Gastroesophageal sphincter (tissue), 3 donors: ENCODE data around the gene LGR4.

Experiments used
- POLR2A ChIP-seq, 2 donors: fragments of 450-650 bp; IDR thresholded peaks; one replicate each; pipeline ENCODE4 v1.6.1; 2017; ENCODE audit warnings: antibody characterized with exemption in 2 of 2, mild to moderate bottlenecking in 2 of 2, moderate library complexity in 1 of 2
- POLR2AphosphoS5 ChIP-seq: sonication (generic); formaldehyde crosslinking; IDR thresholded peaks from one replicate; pipeline ENCODE4 v1.6.1; 2017; ENCODE audit warnings: antibody characterized with exemption
- TF ChIP-seq, protein P1 (sequence below), 4 experiments: fragments of 200-600 bp in 2 of 4; fragments of 450-650 bp in 2 of 4; sonication (generic) in 1 of 4; IDR thresholded peaks; one replicate each; pipeline ENCODE4 v1.5.1; 2017 to 2019; ENCODE audit warnings: antibody characterized with exemption in 4 of 4, mild to moderate bottlenecking in 2 of 4, moderate library complexity in 2 of 4

- TF ChIP-seq POLR2A (IDR thresholded peaks at IDR 0.05) (no peak), POLR2AphosphoS5 (no peak)
- TF ChIP-seq, protein P1, sequence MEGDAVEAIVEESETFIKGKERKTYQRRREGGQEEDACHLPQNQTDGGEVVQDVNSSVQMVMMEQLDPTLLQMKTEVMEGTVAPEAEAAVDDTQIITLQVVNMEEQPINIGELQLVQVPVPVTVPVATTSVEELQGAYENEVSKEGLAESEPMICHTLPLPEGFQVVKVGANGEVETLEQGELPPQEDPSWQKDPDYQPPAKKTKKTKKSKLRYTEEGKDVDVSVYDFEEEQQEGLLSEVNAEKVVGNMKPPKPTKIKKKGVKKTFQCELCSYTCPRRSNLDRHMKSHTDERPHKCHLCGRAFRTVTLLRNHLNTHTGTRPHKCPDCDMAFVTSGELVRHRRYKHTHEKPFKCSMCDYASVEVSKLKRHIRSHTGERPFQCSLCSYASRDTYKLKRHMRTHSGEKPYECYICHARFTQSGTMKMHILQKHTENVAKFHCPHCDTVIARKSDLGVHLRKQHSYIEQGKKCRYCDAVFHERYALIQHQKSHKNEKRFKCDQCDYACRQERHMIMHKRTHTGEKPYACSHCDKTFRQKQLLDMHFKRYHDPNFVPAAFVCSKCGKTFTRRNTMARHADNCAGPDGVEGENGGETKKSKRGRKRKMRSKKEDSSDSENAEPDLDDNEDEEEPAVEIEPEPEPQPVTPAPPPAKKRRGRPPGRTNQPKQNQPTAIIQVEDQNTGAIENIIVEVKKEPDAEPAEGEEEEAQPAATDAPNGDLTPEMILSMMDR (IDR thresholded peaks at IDR 0.05): no peak
These were observed 55.9 kb downstream of the LGR4 start for GRCh38 chr11:27416568-27417176.
